HG03469 (cell line): Measurements from ENCODE around the gene LRRC31.

Experiments
- ATAC-seq: cut with Tn5 transposase; IDR thresholded peaks from one replicate; pipeline ENCODE4 v1.9.1; 2021; ENCODE audit warnings: mild to moderate bottlenecking, moderate library complexity, moderate number of reproducible peaks; ENCODE audit not compliant: unreplicated experiment

Gene LRRC31

GRCh38 chr3:169813757-169814517, 55.8 kb downstream of the LRRC31 start:
- peak; percentile 94 for ATAC-seq

- no peak for ATAC-seq
These were observed 56.5 kb downstream of the LRRC31 start for GRCh38 chr3:169813278-169813677.

- peak; percentile 42 for ATAC-seq
These were observed 57.2 kb downstream of the LRRC31 start, which contains the start of the genes LRRC34 and LRRIQ4 for GRCh38 chr3:169812332-169813235. Gene LRRC34, minus strand, starts transcription at chr3:169812904. Its CDS starts 356 bp downstream, at chr3:169812548. Gene LRRIQ4, plus strand, starts transcription at chr3:169812870. Its CDS starts 9,052 bp downstream, at chr3:169821922.

- ATAC-seq: no peak
These were observed 58.0 kb downstream of the LRRC31 start for GRCh38 chr3:169811631-169812331.

GRCh38 chr3:169809230-169809795, 60.4 kb downstream of the LRRC31 start:
- ATAC-seq: no peak

DNA sequence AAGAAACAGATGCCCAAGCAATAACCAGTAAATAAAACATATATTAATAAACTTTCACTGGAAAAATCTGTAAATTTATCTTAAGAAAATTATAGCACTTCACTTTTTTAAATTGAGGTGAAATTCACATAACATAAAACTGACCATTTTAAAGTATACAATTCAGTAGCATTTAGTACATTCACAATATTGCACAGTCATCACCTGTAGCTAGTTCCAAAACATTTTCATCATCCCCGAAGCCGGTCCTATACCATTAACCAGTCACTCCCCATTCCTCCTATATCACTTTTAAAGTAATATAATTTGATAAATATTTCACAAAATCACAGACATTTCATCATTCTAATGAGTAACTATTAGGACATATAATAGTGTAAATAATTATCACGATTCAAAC, 65.1 kb downstream of the LRRC31 start:
- no peak for ATAC-seq

- no peak for ATAC-seq
These were observed 77.4 kb downstream of the LRRC31 start for GRCh38 chr3:169792359-169792758.

GRCh38 chr3:169790687-169791429, 78.9 kb downstream of the LRRC31 start:
- ATAC-seq: no peak

- ATAC-seq: no peak
These were observed 79.5 kb downstream of the LRRC31 start for GRCh38 chr3:169790219-169790618.
